OCI-LY7 (cell line): Measurements from ENCODE around the gene EIF3L.

Experiments used
- EZH2phosphoT487 ChIP-seq: fragments of 200-600 bp; sonication (generic); IDR thresholded peaks from 2 replicates; pipeline ENCODE4 v1.6.1; 2018; ENCODE audit warnings: low read depth, borderline replicate concordance, mild to moderate bottlenecking, mixed run types, antibody characterized with exemption, low read length, moderate library complexity, mixed read lengths
- TF ChIP-seq, protein P1 (sequence below): fragments of 200-600 bp; sonication (generic); conservative IDR thresholded peaks from 2 replicates; pipeline ENCODE4 v1.5.1; 2014; ENCODE audit warnings: mild to moderate bottlenecking, antibody characterized with exemption, low read length, moderate library complexity, mixed read lengths

DNA sequence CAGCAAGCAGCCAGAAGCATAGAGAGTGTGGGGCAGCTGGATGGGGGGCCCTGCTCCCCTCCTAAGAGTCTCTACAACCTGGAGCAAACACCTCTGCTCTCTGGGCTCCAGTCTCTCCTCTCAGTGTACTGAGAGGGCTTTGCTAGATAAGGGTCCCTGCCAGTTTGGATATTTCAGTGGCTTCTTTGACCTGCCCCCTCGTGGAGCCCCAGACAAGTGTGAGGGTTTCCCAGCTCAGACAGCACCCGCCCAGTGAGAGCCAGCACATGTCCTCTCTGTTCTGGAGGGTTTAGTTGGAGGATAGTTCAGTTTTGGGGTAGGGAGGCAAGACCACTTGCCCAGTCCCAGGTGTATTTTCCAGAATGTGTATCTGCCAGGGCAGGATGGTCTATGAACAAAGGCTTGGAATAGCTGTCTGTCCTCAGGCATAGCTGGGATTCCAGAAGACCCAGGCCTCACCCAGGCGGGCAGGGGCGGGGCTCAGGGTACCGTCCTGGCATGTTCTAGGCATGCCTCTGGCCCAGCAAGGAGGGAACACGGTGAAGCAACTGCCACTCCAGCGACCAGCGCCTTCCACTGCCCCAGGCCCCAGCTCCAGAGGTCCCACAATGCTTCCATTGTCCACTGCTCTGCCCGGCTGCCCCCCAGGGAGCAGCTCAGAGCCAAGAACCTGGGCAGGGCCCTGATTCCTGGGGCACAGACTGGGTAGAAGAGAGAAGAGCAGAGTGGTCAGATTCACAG lies 49.4 kb downstream of the EIF3L start:
- TF ChIP-seq, protein P1, sequence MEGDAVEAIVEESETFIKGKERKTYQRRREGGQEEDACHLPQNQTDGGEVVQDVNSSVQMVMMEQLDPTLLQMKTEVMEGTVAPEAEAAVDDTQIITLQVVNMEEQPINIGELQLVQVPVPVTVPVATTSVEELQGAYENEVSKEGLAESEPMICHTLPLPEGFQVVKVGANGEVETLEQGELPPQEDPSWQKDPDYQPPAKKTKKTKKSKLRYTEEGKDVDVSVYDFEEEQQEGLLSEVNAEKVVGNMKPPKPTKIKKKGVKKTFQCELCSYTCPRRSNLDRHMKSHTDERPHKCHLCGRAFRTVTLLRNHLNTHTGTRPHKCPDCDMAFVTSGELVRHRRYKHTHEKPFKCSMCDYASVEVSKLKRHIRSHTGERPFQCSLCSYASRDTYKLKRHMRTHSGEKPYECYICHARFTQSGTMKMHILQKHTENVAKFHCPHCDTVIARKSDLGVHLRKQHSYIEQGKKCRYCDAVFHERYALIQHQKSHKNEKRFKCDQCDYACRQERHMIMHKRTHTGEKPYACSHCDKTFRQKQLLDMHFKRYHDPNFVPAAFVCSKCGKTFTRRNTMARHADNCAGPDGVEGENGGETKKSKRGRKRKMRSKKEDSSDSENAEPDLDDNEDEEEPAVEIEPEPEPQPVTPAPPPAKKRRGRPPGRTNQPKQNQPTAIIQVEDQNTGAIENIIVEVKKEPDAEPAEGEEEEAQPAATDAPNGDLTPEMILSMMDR, result no peak
- no peak for TF ChIP-seq EZH2phosphoT487
